Measurements from ENCODE around the gene RNF217. TPM values are rescaled to one million over a fixed set of nuclear protein-coding genes. Genes with fewer than 3 reads are reported as not detected.
"Not testable (repeated sequence)": the region's sequence is repeated elsewhere in the genome, so short reads cannot be mapped to it uniquely, and the experiment has no call there.

RNF217 gene
- total RNA-seq = 10 to 100 TPM in 3 of 4 donors, 1 to 10 TPM in 1; 6.0 to 24.3 (median 16.0) TPM

- in situ Hi-C loops (cut with MboI; ENCODE audit: low pct_ligation_motif_present in 1 of 4, low pct_unique_long_range_greater_than_20kb in 1 of 4, low sequenced_read_pairs in 3 of 4) = no loop called here
Measured at GRCh38 chr6:124961777-124962638, at the start of gene RNF217. Gene RNF217 (plus strand): TSS chr6:124962437. CDS start chr6:124962545, 108 bp downstream.

GRCh38 chr6:124913056-124913455, 49.2 kb upstream of the RNF217 start:
- no peak for DNase-seq
- H3K36me3 ChIP-seq = peaks cover 0 to 1% (median 0%) of the 10 kb centered on the region in 4 donors
- no peaks in the 10 kb centered on the region for H3K27me3 ChIP-seq
- H3K9me3 ChIP-seq = no peaks in the 10 kb centered on the region
- in situ Hi-C loops (cut with MboI; ENCODE audit: low pct_ligation_motif_present in 1 of 4, low pct_unique_long_range_greater_than_20kb in 1 of 4, low sequenced_read_pairs in 3 of 4) = no loop called here
- H3K4me3 ChIP-seq = no peak overlapping the region
- H3K4me1 ChIP-seq = no peaks in the 10 kb centered on the region
- 100% methylated on average over 1 of the region's 1 CpG for WGBS, 2 donors (ENCODE audit: low coverage in 1 of 2)
- no peak for TF ChIP-seq POLR2AphosphoS5 (IDR thresholded peaks at IDR 0.05)
- no peak for TF ChIP-seq CTCF (IDR thresholded peaks at IDR 0.05)
- no peak for TF ChIP-seq POLR2A (IDR thresholded peaks at IDR 0.05)
- TF ChIP-seq EP300 (IDR thresholded peaks at IDR 0.05; ENCODE audit: low read depth) = no peak
- intact Hi-C loops (cut with DNase I; ENCODE audit: low total_unique reads) = no loop called here
- H3K27ac ChIP-seq = no peak overlapping the region

More at GRCh38 chr6:124961777-124962638, at the start of gene RNF217:
- Histone ChIP-seq H3K4me3 (peak within 1 kb of the TSS; percentile 87 to 96 (median 88)), H3K27me3 (no peaks in the 10 kb centered on the region), H3K9me3 (no peaks in the 10 kb centered on the region), H3K27ac (peak within 1 kb of the TSS; percentile 92 to 96 (median 94)), H3K36me3 (no peaks in the 10 kb centered on the region), H3K4me1 (peaks cover 0 to 40% (median 15%) of the 10 kb centered on the region in 4 donors)
- peak; percentile 50 for DNase-seq
- TF ChIP-seq CTCF (IDR thresholded peaks at IDR 0.05) = peak in 1 of 5 experiments; percentile 28
- TF ChIP-seq EP300 (IDR thresholded peaks at IDR 0.05; ENCODE audit: low read depth) = no peak
- TF ChIP-seq POLR2AphosphoS5 (IDR thresholded peaks at IDR 0.05) = peak; percentile 24 to 47 (median 34)
- TF ChIP-seq POLR2A (IDR thresholded peaks at IDR 0.05) = peak; percentile 40
- intact Hi-C loops (cut with DNase I; ENCODE audit: low total_unique reads) = loop anchor here (5.0 kb wide), 1 partner anchor 135 kb away; no protein-coding TSS in a partner anchor
- 0 to 14% methylated on average over 1 to 18 of the region's 101 CpGs for WGBS, 2 donors (ENCODE audit: low coverage in 1 of 2)

GRCh38 chr6:124917769-124918168, 44.5 kb upstream of the RNF217 start:
- intact Hi-C loops (cut with DNase I; ENCODE audit: low total_unique reads) (no loop called here), in situ Hi-C loops (cut with MboI; ENCODE audit: low pct_ligation_motif_present in 1 of 4, low pct_unique_long_range_greater_than_20kb in 1 of 4, low sequenced_read_pairs in 3 of 4) (no loop called here)
- whole genome bisulfite sequencing, 2 donors (ENCODE audit: low coverage in 1 of 2) = 86% methylated on average over 1 of the region's 1 CpG; no CpG with 5 or more reads in 1 of the 2 donors
- H3K36me3 ChIP-seq = no peaks in the 10 kb centered on the region
- no peak for DNase-seq
- H3K27ac ChIP-seq = no peak overlapping the region
- no peaks in the 10 kb centered on the region for H3K9me3 ChIP-seq
- H3K4me3 ChIP-seq = no peak overlapping the region
- TF ChIP-seq POLR2AphosphoS5 (IDR thresholded peaks at IDR 0.05) (no peak), POLR2A (IDR thresholded peaks at IDR 0.05) (no peak), CTCF (IDR thresholded peaks at IDR 0.05) (no peak), EP300 (IDR thresholded peaks at IDR 0.05; ENCODE audit: low read depth) (no peak)
- no peaks in the 10 kb centered on the region for H3K27me3 ChIP-seq
- no peaks in the 10 kb centered on the region for H3K4me1 ChIP-seq

GRCh38 chr6:124919703-124920102, 42.5 kb upstream of the RNF217 start:
- H3K9me3 ChIP-seq; DNase-seq; in situ Hi-C loops (cut with MboI; ENCODE audit: low pct_ligation_motif_present in 1 of 4, low pct_unique_long_range_greater_than_20kb in 1 of 4, low sequenced_read_pairs in 3 of 4); H3K27ac ChIP-seq; H3K4me3 ChIP-seq; H3K27me3 ChIP-seq; H3K4me1 ChIP-seq; H3K36me3 ChIP-seq; intact Hi-C loops (cut with DNase I; ENCODE audit: low total_unique reads): not testable (repeated sequence)
- 81 to 96% methylated on average over 2 of the region's 2 CpGs for WGBS, 2 donors (ENCODE audit: low coverage in 1 of 2)

All from transverse colon (tissue), 4 donors.